GM23248 (cell line): ENCODE results near the gene VGLL3. TPM values are rescaled to one million over a fixed set of nuclear protein-coding genes. Genes with fewer than 3 reads are reported as not detected.
A peak's percentile ranks its signal among the peaks of the same experiment; 100 is the strongest.

Experiments used
- DNase-seq: peaks from one replicate; pipeline ENCODE4 v3.0.0-alpha.2; 2015
- H2AFZ ChIP-seq: fragments of 200-600 bp; sonication (generic); 2 replicates; pipeline ENCODE4 v1.6.1; 2016; ENCODE audit warnings: antibody characterized with exemption
- H3F3A ChIP-seq: fragments of 200-600 bp; sonication (generic); 2 replicates; pipeline ENCODE4 v1.6.1; 2016; ENCODE audit warnings: mild to moderate bottlenecking, antibody characterized with exemption, mixed run types; ENCODE audit not compliant: insufficient read depth
- H3K27ac ChIP-seq: fragments of 200-600 bp; sonication (generic); 2 replicates; pipeline ENCODE4 v1.5.1; 2016; ENCODE audit warnings: mild to moderate bottlenecking
- H3K27me3 ChIP-seq: fragments of 200-600 bp; sonication (generic); replicated peaks from 2 replicates; pipeline ENCODE4 v1.6.1; 2016; ENCODE audit warnings: mild to moderate bottlenecking; ENCODE audit not compliant: insufficient read depth
- H3K36me3 ChIP-seq: fragments of 200-600 bp; sonication (generic); 2 replicates; pipeline ENCODE4 v1.6.1; 2016; ENCODE audit warnings: low read depth, mild to moderate bottlenecking
- H3K4me1 ChIP-seq: fragments of 200-600 bp; sonication (generic); 2 replicates; pipeline ENCODE4 v1.6.1; 2016; ENCODE audit warnings: mild to moderate bottlenecking; ENCODE audit not compliant: insufficient read depth
- H3K4me2 ChIP-seq: fragments of 200-600 bp; sonication (generic); one replicate; pipeline ENCODE4 v1.6.1; 2016; ENCODE audit warnings: mild to moderate bottlenecking; ENCODE audit not compliant: unreplicated experiment
- H3K4me3 ChIP-seq: fragments of 200-600 bp; sonication (generic); 2 replicates; pipeline ENCODE4 v1.5.1; 2016; ENCODE audit warnings: mild to moderate bottlenecking
- H3K79me2 ChIP-seq: fragments of 200-600 bp; sonication (generic); 2 replicates; pipeline ENCODE4 v1.6.1; 2016; ENCODE audit warnings: mild to moderate bottlenecking; ENCODE audit not compliant: insufficient read depth
- H3K9ac ChIP-seq: fragments of 200-600 bp; sonication (generic); 2 replicates; pipeline ENCODE4 v1.6.1; 2016; ENCODE audit warnings: mild to moderate bottlenecking
- H3K9me2 ChIP-seq: fragments of 200-600 bp; sonication (generic); 2 replicates; pipeline ENCODE4 v1.6.1; 2016; ENCODE audit warnings: mixed run types, mild to moderate bottlenecking, moderate library complexity; ENCODE audit not compliant: insufficient read depth
- H3K9me3 ChIP-seq: fragments of 200-600 bp; sonication (generic); one replicate; pipeline ENCODE4 v1.6.1; 2017; ENCODE audit warnings: low read depth
- H4K20me1 ChIP-seq: fragments of 200-600 bp; sonication (generic); 2 replicates; pipeline ENCODE4 v1.6.0; 2016; ENCODE audit not compliant: insufficient read depth
- EZH2 ChIP-seq: fragments of 200-600 bp; sonication (generic); IDR thresholded peaks from 2 replicates; pipeline ENCODE4 v1.6.1; 2018; ENCODE audit warnings: antibody characterized with exemption, mild to moderate bottlenecking; ENCODE audit not compliant: insufficient read depth, poor library complexity, severe bottlenecking
- EZH2phosphoT487 ChIP-seq: fragments of 200-600 bp; sonication (generic); IDR thresholded peaks from 2 replicates; pipeline ENCODE4 v1.6.1; 2018; ENCODE audit warnings: antibody characterized with exemption, moderate library complexity, mild to moderate bottlenecking, low read depth; ENCODE audit not compliant: insufficient read depth
- WGBS, 2 experiments: methylation state at CpG; one replicate each; pipeline ENCODE4 v1.1.6; 2015 to 2017; ENCODE audit warnings: low lambda C conversion rate in 2 of 2, low coverage in 1 of 2; ENCODE audit errors: missing lambda C conversion rate in 2 of 2; 5-methylcytosine and 5-hydroxymethylcytosine counted together
- in situ Hi-C: fragments of 300-500 bp; cut with MboI; formaldehyde crosslinking; loops from 2 replicates; pipeline ENCODE4 v1.15.0; 2020
- polyA plus RNA-seq: library from polyadenylated mRNA; unstranded; fragments of >200 nt; fragmentation: Nextera tagmentation; extraction: Ambion mirVana; gene quantifications from 2 replicates; pipeline ENCODE4 v1.2.1, GENCODE V29; 2016
- total RNA-seq: library from RNA; depleted of rRNA; stranded (reverse); fragments of >200 nt; shearing (Covaris generic); gene quantifications from 2 replicates; pipeline ENCODE4 v1.2.3, GENCODE V29; 2014

The VGLL3 gene
- total and polyA plus RNA-seq, 2 experiments from 2014 or later = 85.4 to 213 TPM

DNA sequence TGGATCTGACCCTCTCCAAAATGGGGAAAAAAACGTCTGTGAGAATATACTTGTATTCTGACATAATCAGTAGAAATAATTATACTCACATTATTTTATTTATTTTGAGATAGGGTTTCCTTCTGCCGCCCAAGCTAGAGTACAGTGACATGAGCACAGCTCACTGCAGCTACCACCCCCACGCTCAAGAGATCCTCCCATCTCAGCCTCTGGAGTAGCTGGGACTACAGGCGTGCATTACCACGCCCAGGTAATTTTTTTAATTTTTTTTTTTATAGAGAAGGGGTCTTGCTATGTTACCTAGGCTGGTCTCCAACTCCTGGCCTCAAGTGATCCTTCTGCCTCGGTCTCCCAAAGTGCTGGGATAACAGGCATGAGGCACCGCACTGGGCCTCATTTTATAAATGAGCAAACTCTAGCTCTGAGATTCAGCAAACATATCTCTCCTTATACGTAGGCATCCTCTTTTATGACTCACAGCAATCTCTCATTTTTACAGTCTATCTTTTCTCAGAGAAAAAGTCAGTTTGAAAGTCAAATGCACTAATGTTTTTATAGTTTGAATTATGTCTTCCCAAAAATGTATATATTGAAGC is 989 bp upstream of the VGLL3 start:
- H3F3A ChIP-seq = peaks cover 80% of the 10 kb centered on the region
- no peaks in the 10 kb centered on the region for H3K9me3 ChIP-seq
- H3K4me1 ChIP-seq = peaks cover 44% of the 10 kb centered on the region
- H3K27ac ChIP-seq = peak overlapping the region; percentile 79
- peak overlapping the region; percentile 89 for H3K4me3 ChIP-seq
- peak overlapping the region; percentile 95 for H3K9ac ChIP-seq
- in situ Hi-C loops = loop anchor here (10.0 kb wide), 1 partner anchor 207 kb away; no protein-coding TSS in a partner anchor
- H2AFZ ChIP-seq = peak overlapping the region; percentile 66
- H3K9me2 ChIP-seq = no peaks in the 10 kb centered on the region
- H3K27me3 ChIP-seq = no peaks in the 10 kb centered on the region
- peak overlapping the region; percentile 94 for H3K4me2 ChIP-seq
- H3K79me2 ChIP-seq = peaks cover 61% of the 10 kb centered on the region
- no peaks in the 10 kb centered on the region for H4K20me1 ChIP-seq
- peak; percentile 74 for DNase-seq
- WGBS, 2 experiments = 49 to 50% methylated on average over 8 of the region's 8 CpGs
- no peak for TF ChIP-seq EZH2
- no peak for TF ChIP-seq EZH2phosphoT487
- H3K36me3 ChIP-seq = peaks cover 13% of the 10 kb centered on the region; the same call in 1 of the 2 replicates

DNA sequence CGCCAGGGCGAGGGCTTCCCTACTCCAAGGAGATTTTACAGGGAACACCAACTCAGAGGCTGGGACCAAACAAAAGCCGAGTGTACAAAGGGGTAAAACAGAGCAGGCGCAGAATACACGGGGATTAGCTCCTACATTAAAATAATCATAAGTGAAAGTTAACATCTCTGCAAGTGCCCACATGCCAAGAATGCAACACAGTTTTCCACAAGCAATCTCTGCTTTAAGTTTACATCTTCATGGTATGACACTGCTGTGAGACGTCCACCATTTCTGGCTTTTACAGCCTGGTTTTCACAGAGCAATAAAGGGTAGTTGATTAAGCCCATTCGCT is 500 bp upstream of the VGLL3 start:
- Histone ChIP-seq H3F3A (peaks cover 80% of the 10 kb centered on the region), H3K4me1 (peaks cover 44% of the 10 kb centered on the region), H2AFZ (peak overlapping the region; percentile 66), H4K20me1 (no peaks in the 10 kb centered on the region), H3K9me2 (no peaks in the 10 kb centered on the region), H3K79me2 (peaks cover 66% of the 10 kb centered on the region), H3K36me3 (peaks cover 13% of the 10 kb centered on the region; the same call in 1 of the 2 replicates), H3K4me3 (peak overlapping the region; percentile 89), H3K4me2 (peak overlapping the region; percentile 94), H3K9ac (peak overlapping the region; percentile 95), H3K27ac (peak overlapping the region; percentile 79), H3K27me3 (no peaks in the 10 kb centered on the region), H3K9me3 (no peaks in the 10 kb centered on the region)
- WGBS, 2 experiments = 1 to 2% methylated on average over 7 of the region's 7 CpGs
- peak; percentile 63 for DNase-seq
- in situ Hi-C loops = loop anchor here (10.0 kb wide), 1 partner anchor 207 kb away; no protein-coding TSS in a partner anchor
- no peak for TF ChIP-seq EZH2phosphoT487
- TF ChIP-seq EZH2 = no peak

- TF ChIP-seq EZH2 (no peak), EZH2phosphoT487 (no peak)
- Histone ChIP-seq H2AFZ (no peak overlapping the region), H3K4me3 (peak overlapping the region; percentile 89), H4K20me1 (no peaks in the 10 kb centered on the region), H3K27me3 (no peaks in the 10 kb centered on the region), H3K79me2 (peaks cover 73% of the 10 kb centered on the region), H3K36me3 (peaks cover 17% of the 10 kb centered on the region; the same call in 1 of the 2 replicates), H3K9ac (peak overlapping the region; percentile 95), H3K9me2 (no peaks in the 10 kb centered on the region), H3K4me1 (peaks cover 48% of the 10 kb centered on the region), H3K9me3 (no peaks in the 10 kb centered on the region), H3K27ac (peak overlapping the region; percentile 79), H3F3A (peaks cover 84% of the 10 kb centered on the region), H3K4me2 (peak overlapping the region; percentile 94)
- WGBS, 2 experiments = 1 to 2% methylated on average over 21 to 29 of the region's 29 CpGs
- in situ Hi-C loops = loop anchor here (10.0 kb wide), 1 partner anchor 205 kb away; no protein-coding TSS in a partner anchor
- peak; percentile 72 for DNase-seq
These were observed 776 bp downstream of the VGLL3 start for GRCh38 chr3:86990012-86990733.

DNA sequence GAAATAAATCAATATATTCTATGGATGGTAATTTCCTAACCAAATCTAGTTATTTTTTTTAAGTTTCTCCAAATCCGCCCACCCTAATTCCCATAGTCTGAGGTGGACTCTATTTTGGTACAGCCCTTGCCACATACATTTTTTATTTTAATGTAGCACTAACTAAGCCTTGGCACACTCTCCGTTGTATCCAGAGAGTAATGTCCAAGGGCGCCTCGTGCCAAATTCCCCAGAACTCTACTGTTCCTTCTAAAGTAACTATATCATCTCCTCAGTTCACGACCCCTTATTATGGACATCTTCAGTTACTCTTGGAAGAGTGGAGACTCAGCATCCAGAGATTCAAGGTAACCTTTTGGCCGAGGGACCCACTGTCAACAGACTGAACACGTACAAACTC is 1.3 kb downstream of the VGLL3 start:
- TF ChIP-seq EZH2phosphoT487 (no peak), EZH2 (no peak)
- Histone ChIP-seq H3K4me2 (peak overlapping the region; percentile 94), H3K36me3 (peaks cover 17% of the 10 kb centered on the region; the same call in 1 of the 2 replicates), H3K9me2 (no peaks in the 10 kb centered on the region), H3K4me1 (peaks cover 48% of the 10 kb centered on the region), H4K20me1 (no peaks in the 10 kb centered on the region), H3K4me3 (peak overlapping the region; percentile 89), H3K9ac (peak overlapping the region; percentile 95), H3K27me3 (no peaks in the 10 kb centered on the region), H2AFZ (no peak overlapping the region), H3F3A (peaks cover 85% of the 10 kb centered on the region), H3K9me3 (no peaks in the 10 kb centered on the region), H3K79me2 (peaks cover 73% of the 10 kb centered on the region), H3K27ac (peak overlapping the region; percentile 79)
- in situ Hi-C loops = loop anchor here (10.0 kb wide), 2 partner anchors 95 to 205 kb away; no protein-coding TSS in a partner anchor
- DNase-seq = peak; percentile 63
- WGBS, 2 experiments = 1 to 3% methylated on average over 7 of the region's 7 CpGs
